GM18520 (cell line): ENCODE results near the gene RPL23.

ENCODE experiments used
- ATAC-seq: cut with Tn5 transposase; IDR thresholded peaks from one replicate; pipeline ENCODE4 v1.9.1; 2021; ENCODE audit not compliant: unreplicated experiment

The RPL23 gene

DNA sequence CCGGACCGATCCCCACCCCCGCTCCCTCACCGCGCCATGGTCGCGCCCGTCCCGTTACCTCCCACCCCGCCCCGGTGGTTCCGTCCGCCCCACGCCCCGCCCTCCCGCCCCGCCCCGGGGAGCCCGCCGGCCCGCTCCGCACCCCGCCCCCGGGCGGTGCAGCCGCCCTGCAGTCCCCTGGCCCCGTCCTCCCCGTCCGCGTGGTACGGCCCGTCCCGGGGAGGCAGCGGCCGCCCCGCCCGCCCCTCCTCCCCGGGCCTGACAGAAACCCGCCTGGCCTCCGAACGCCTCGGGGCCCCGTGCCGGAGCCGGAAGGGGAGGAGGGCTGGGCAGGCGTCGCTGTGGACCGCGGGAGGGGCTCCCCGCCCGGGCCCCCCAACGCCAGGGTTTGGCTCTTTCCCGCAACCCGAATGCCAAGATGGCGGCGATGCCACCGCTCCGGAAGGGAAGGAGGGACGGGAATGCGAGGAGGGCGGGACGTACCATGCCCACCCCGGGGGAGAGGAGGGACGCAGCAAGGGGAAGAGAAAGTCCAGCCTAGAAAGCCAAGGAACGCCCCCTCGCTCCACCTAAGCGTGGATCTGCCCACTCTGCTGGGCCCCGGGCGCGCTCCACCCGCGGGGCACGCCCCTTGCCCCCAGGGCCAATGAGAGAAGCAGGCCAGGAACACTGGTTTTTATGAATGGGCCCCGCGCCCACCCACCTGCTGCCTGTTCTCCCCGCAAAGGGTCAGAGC is 53.9 kb downstream of the RPL23 start, which contains the start of gene PIP4K2B:
TSS of gene PIP4K2B (minus strand) at position 56 of the 736 bp plus-strand sequence. CDS start 132 bp downstream, outside the sequence.
- peak; percentile 72 for ATAC-seq

- peak; percentile 3 for ATAC-seq
These were observed 54.7 kb downstream of the RPL23 start for GRCh38 chr17:38798614-38799500.
